SKM-1 (cell line): ENCODE data around the gene ZDHHC24.

ENCODE experiments used
- DNase-seq: peaks from one replicate; lab custom pipeline; 2025; ENCODE audit not compliant: unreplicated experiment; lab: John Stamatoyannopoulos, UW

Gene ZDHHC24

DNA sequence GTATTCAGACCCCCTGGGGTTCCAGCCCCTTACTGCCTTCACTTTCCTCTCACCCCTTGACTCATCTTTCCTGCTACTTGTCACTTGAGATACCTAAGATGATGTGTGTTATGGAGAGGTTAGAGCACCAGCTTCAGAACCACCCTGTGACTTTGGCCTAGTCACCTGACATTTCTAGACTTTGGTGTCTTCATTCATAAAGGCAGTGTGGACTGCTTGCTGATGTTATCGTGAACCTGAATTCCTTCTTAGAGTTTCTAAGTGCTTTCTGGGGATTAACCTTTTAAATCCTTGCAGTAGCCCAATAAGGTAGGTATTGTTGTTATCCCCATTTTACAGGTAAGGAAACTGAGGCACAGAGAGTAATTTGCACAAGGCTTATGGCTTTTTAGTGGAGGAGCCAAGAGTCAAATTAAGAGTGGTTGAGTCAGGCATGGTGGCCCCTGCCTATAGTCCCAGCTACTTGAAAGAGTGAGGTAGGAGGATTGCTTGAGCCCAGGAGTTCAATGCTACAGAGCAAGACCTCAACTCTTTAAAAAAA is 40.5 kb downstream of the ZDHHC24 start:
- DNase-seq: no peak

- no peak for DNase-seq
These were observed 47.3 kb downstream of the ZDHHC24 start for GRCh38 chr11:66498506-66498905.

GRCh38 chr11:66497206-66497605 is 48.6 kb downstream of the ZDHHC24 start:
- DNase-seq: no peak

DNA sequence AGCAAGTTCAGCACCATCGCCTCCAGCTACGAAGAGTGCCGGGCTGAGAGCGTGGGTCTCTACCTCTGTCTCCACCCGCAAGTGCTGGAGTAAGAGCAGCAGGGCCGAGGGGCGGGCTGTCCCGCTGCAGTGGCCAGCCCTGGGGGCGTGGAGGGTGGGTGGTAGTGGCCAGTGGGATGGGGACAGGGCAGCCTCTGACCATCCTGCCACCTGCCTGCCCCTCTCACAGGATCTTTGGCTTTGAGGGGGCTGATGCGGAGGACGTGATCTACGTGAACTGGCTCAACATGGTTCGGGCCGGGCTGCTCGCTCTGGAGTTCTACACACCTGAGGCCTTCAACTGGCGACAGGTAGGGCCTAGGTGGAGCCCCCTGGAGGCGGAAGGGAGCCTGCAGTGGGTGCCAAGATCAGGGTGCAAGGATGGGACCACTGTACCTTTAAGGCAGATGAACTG is 50.4 kb downstream of the ZDHHC24 start:
- no peak for DNase-seq

- no peak for DNase-seq
These were observed 50.9 kb downstream of the ZDHHC24 start for GRCh38 chr11:66494935-66495334.

- no peak for DNase-seq
These were observed 51.4 kb downstream of the ZDHHC24 start for GRCh38 chr11:66494458-66494857.

DNA sequence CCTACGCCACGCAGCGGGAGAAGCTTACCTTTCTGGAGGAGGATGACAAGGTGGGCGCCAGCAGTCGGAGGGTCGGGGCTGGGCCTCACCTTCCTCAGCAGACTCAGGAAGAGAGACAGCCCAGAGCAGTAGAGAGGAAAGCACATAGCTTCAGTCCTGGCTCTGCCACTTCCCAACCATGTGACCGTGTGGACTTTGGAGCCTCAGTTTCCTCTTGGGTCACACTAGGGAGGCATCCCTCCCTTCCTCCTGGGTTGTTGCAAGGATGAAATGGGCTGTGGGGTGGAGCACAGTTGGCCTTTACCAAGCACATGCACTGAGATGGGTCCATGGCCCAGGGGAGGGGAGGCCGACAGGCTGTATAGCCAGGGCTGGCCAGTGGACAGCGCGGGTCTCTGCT is 52.7 kb downstream of the ZDHHC24 start:
- DNase-seq: no peak

DNA sequence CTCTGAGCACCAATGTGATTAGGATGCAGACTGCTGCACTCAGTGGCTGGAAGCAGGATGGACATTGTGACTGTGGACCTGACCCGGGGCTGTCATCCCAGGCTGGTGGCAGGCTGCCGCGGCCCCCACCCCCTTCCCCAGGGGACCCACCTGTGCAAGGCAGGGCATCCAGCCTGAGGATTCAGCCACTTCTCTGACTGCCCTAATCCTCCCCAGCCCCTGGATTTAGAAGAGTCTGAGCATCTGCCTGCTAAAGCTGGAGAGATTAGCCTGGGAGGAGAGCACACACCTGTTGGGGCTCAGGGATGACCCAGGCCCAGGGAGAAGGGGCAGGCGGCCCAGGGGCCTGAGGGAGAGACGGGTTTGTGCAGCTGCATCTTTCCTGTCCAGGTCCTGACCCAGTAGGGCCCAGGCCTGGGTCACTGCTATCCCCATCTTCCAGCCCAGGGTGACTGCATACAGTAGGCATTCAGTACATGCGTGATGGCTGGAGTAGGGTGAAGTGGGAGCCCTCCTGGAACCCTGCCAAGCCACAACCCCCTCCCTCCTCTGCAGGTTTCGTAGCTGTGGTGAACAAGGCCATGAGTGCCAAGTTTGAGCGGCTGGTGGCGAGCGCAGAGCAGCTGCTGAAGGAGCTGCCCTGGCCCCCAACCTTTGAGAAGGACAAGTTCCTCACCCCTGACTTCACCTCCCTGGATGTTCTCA is 53.5 kb downstream of the ZDHHC24 start:
- DNase-seq: no peak

DNA sequence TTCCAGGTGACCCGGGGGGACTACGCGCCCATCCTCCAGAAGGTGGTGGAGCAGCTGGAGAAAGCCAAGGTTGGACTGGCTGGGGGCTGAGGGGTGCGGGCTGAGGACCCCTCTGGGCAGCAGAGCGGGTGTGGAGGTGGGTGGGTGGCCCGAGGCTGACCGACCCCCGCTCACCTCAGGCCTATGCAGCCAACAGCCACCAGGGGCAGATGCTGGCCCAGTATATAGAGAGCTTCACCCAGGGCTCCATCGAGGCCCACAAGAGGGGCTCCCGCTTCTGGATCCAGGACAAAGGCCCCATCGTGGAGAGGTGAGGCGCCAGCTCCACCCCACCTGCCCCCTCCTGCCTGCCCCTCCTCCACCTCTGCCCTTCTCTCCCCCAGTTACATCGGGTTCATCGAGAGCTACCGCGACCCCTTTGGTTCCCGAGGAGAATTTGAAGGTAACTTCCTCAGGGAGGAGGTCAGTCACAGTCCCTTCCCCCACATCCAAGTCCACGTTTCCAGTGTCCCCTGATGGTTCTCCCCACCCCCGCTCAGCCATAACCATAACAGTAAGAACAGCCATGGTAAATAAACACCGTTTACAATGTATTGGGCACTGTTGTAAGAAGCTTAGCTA is 54.4 kb downstream of the ZDHHC24 start:
- no peak for DNase-seq

DNA sequence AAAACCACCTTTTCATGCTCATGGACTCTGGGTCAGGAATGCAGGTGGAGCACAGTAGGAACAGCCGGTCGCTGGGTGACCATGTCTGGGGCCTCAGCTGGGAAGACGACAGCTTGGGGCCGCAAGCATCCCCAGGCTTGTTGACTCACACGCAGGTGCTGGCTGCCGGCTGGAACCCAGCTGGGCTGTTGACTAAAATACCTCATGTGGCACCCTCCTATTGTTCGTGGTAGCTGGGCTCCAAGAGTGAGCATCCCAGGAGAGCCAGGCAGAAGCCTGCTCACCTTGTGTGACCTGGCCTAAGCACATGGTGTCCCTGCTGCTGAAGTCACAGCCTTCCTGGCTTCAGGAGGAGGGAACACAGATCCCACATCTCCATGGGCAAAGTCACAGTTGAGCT is 56.2 kb downstream of the ZDHHC24 start:
- DNase-seq: no peak

DNA sequence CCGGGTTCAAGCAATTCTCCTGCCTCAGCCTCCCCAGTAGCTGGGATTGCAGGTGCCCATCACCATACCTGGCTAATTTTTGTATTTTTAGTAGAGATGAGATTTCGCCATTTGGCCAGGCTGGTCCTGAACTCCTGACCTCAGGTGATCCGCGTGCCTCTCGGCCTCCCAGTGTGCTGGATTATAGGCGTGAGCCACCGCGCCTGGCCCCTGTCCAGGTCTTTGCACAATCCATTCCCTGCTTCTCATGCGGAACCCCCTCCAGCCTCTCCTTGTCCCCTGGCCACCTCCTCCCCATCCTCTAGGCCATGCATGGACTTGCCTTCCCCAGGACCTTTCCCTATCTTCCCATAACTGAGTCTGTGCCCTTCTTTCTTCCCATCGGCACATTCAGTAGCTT is 56.9 kb downstream of the ZDHHC24 start:
- no peak for DNase-seq

DNA sequence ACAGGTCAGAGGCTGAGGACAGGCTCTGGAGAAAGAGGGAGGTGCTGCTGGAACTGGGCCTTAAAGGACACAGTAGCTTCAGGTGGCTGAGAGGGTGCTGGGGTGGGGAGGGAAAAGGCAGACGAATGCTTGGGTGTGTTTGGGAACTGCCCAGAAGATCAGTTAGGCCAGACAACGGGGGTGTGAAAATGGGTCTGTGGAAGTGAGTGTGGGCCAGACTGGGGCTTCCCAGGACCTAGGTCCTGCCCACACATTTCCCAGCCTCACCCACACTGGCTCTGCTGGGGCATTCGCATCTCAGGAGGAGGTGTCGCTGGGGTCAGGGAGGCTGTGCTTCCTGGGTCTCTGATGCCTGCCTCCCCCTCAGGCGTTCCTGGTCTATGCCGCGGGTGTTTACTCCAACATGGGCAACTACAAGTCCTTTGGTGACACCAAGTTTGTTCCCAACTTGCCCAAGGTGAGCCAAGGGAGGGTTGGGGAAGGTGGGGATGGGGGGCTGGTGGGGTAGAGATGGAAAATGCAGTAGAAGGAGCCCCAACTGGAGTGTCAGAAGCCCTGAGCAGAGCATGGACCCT is 61.0 kb downstream of the ZDHHC24 start:
- no peak for DNase-seq

DNA sequence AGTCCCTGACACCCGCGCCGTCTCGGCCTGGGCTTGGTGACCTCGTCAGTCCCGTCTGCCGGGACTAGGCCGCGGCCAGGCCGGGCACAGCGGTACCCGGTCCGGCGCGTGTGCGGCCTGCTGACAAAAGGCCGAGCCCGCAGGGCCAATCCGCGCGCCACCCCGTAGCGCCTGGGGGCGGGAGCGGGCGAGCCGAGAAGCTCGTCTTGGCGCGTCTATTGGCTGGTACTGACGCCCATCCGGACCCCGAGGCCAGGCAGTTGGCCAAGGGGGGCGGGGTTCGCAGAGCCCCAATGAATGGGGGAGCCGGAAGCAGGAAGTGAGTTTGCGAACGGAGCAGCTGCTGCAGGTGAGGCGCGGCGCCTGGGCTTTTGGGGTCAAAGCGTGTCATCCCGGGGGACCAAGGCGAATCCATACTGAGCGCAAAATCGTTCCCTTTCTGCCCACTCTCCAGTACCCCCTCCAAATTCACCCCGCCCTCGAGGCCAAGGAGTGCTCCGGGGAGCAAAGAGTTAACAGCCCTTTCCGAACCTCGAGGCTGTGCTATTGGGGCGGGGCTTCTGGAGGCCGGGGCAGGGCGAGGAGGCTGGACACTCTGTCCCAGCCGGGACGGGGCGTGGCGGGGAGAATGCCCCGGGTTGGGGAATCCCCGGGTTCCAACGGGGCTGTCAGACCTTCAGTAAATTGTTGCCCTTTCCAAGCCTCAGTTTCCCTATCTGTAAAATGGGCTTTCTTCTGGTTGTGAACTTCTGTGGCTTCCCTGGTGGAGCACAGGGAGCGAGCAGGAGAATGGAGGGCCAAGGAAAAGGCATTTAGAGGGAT is 65.5 kb downstream of the ZDHHC24 start, which contains the start of gene DPP3:
DPP3 (plus strand) TSS at position 318 of the 822 bp plus-strand sequence. CDS start 1,767 bp downstream, outside the sequence.
- peak; percentile 94 for DNase-seq

DNA sequence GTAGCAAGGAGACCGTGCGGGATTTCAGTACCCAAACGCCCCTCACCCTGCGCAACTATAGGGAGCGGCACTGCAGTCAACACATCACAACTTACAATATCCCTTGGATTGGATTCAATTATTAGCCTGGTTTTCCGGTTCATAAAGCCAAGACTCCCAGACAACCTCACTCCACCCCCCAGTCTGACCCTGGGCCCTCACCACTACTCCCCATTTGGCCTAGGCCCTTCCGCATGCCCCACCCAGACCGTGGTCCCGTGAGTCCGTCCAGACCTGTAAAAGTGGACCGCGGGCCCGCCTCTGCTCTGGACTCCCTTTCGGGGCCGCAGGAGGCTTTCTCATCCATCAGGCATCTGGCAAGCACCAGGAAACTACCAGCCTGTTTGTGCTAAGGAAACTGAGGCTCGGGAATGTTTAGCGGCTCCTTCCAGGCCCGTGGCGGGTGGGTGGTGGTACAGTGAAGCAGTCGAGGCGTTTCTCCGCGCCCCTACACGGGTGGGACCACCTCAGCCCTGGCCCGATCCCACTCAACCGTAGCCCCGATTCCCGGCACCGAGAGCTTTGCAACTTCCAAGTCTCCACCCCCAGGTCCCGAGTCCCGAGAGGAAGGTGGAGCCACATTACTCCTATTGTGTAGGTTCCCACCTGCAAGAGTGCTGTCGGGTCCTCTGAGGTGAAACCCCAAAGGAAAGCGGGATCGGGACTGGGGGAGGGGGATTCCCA is 66.3 kb downstream of the ZDHHC24 start:
- no peak for DNase-seq

- no peak for DNase-seq
These were observed 67.0 kb downstream of the ZDHHC24 start for GRCh38 chr11:66478729-66479393.

DNA sequence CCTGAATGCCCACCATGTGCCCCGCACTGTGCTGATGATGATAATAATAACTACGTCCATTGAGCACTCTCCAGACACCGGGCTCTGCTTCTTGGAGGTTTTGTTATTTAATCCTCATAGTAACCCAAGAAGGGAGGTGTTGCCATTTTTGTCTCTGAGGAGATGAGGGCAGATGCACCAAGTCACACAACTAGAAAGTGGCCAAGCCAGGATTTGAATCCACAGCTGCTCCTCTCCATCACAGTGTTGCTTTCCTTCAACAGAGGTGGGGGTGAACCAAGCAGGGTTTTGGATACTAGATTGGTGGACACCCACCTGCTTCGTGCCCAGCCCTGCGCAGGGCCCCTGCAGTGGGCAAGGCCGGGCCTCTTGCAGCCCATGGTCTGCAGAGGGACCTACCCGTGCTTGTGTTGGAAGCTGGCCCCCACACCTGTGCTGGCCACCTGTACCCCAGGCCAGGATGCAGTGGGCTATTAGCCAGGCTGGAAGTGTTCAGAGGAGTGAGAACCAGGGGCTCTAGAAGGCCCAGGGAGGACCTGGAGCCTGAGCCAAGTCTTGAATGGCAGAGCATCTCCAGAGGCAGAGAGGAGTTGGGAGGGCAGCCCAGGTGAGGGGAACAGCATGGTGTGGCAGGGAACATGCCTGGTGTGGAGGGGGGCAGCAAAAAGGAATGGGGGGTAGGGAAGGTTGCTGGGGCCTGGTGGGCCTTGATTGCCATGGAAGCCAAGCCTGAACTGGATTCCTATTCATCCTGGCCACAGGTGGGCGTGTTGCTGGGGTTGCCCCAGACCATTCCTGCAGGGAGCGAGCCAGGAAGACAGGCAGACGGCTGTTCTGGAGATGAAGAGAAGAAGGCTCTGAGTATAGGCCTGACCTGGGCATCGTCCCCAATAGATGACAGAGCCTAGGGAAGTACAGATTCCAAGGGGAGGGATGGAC is 68.3 kb downstream of the ZDHHC24 start:
- DNase-seq: no peak

- DNase-seq: no peak
These were observed 69.0 kb downstream of the ZDHHC24 start for GRCh38 chr11:66476841-66477251.

DNA sequence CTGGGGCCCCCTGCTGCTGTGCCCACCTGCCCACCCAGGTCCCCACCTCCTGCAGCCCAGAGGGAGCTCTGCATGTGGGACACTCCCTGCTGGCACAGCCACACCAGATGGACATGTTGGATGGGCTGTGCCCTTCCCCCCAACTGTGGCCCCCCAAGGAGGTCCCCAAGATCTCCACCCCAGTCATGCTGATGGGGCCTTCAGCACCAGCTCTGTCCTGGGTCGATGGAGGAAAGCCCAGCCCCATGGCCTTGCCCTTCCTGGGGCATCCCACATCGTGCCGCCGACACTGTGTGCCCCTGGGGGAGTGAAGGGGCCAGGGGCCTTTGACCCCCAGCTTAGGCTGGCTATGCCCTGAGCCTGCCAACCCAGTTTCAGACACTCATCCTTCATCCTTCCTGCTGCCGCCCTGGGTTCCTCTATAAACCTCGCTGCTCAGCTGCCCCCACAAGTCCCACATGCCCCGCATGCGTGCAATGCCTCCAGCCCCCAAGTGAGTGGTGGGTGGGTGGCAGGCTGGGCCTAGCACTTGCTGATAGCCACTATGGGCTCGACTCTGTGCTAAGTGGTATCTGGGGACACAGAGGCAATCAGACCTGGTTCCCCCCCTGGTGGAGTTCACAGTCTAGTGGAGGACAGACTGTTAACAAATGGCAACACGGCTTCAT is 69.5 kb downstream of the ZDHHC24 start:
- no peak for DNase-seq
